8988T (cell line): ENCODE measurements around the gene ZNF43.
A peak's percentile ranks its signal among the peaks of the same experiment; 100 is the strongest.
"Not testable (repeated sequence)": the region's sequence is repeated elsewhere in the genome, so short reads cannot be mapped to it uniquely, and the experiment has no call there.

Experiments
- DNase-seq: peaks from one replicate; pipeline ENCODE4 v3.0.0; 2011

Gene ZNF43

GRCh38 chr19:21789466-21790085, 46.4 kb downstream of the ZNF43 start:
- DNase-seq = no peak

GRCh38 chr19:21786936-21787335, 49.0 kb downstream of the ZNF43 start:
- DNase-seq = no peak

GRCh38 chr19:21775792-21776191, 60.2 kb downstream of the ZNF43 start:
- DNase-seq = not testable (repeated sequence)

- DNase-seq = peak; percentile 26
Observed at GRCh38 chr19:21767065-21767800, 68.7 kb downstream of the ZNF43 start, which contains the start of gene ZNF100. Gene ZNF100, minus strand, starts transcription at chr19:21767579. Its CDS starts 150 bp downstream, at chr19:21767429.

GRCh38 chr19:21766705-21767064, 69.3 kb downstream of the ZNF43 start:
- not testable (repeated sequence) for DNase-seq

- no peak for DNase-seq
Observed at GRCh38 chr19:21765151-21765550, 70.8 kb downstream of the ZNF43 start.

- DNase-seq = not testable (repeated sequence)
Observed at GRCh38 chr19:21761547-21761946, 74.4 kb downstream of the ZNF43 start.

GRCh38 chr19:21758296-21758695, 77.7 kb downstream of the ZNF43 start:
- DNase-seq = no peak

- not testable (repeated sequence) for DNase-seq
Observed at GRCh38 chr19:21755555-21755954, 80.4 kb downstream of the ZNF43 start.
